Ammon's horn (tissue), 1 donor: ENCODE measurements around the gene ZAP70.

ENCODE experiments used
- DNase-seq: peaks from one replicate; pipeline ENCODE4 v3.0.0-alpha.2; 2016; ENCODE audit warnings: low spot score

ZAP70 gene

DNA sequence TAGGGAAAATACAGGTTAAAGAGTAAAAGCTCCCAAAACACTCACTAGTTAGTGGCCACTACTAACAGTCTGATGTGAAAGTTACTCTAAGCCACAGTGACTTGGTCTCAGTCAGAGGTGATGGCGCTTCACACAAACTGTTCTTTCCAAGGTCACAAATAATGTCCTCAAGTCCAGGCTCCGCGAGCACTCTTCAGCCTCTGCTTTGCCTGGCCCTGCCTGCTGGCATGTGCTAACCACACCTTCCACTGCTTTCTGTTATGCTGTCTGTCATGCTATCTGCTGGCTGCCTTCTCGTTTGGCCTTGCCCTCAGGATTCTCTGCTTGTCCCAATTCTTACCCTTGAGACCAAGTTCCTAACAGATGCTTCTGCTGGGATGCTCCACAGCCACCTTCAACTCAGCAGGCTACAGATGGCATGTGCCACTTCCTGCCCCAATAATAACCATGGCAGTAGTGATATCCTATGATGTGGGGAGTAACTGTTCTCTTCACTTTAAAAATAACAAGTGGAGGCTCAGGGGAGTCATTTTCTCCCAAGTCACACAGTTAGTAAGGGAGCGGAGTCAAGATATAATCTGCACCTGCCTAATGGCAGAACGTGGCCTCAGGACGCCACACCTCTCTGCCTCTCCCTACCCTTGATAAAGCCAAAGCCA lies 75.7 kb downstream of the ZAP70 start:
- DNase-seq, result no peak
